ENCODE measurements around the gene MAPKAPK3.

DNA sequence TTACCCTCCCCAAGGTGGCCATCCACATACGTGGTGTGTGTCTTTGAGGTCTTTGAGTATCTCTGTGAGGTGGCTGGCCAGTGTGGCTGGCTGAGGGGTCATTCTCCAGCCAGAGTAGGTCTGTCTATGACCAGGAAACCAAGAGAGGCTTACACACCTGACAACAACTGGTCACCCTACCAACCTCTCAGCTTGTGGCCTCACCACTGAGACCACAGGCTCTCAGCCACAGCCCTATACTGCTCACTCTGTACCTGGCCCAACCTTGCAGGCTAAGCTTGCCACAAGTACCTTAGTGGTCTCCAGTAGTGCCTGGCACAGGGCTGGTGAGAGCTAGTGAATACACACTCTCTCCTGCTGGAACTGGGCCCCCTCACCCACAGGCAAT, 42.5 kb upstream of the MAPKAPK3 start:
- TF ChIP-seq EZH2 (IDR thresholded peaks at IDR 0.05; ENCODE audit: insufficient read depth, poor library complexity, severe bottlenecking) (no peak), EZH2phosphoT487 (IDR thresholded peaks at IDR 0.05; ENCODE audit: insufficient read depth, low read depth) (no peak)

Measured in GM23248 (cell line).